Left kidney (tissue), 2 donors: ENCODE measurements around the gene ZNF385B. TPM values are rescaled to one million over a fixed set of nuclear protein-coding genes. Genes with fewer than 3 reads are reported as not detected.
A peak's percentile ranks its signal among the peaks of the same experiment; 100 is the strongest.

Source experiments
- DNase-seq: peaks from one replicate; pipeline ENCODE4 v3.0.0-alpha.2; 2013
- polyA plus RNA-seq: library from polyadenylated mRNA; unstranded; fragments of 120-200 nt; gene quantifications from one replicate; pipeline ENCODE4 v1.2.1, GENCODE V29; 2013; ENCODE audit not compliant: insufficient read length

Gene ZNF385B
- polyA plus RNA-seq, 1 donor: 16.8 TPM

GRCh38 chr2:179682756-179683155 is 178.7 kb downstream of the ZNF385B start:
- DNase-seq: no peak

GRCh38 chr2:179677746-179678505 is 183.5 kb downstream of the ZNF385B start:
- no peak for DNase-seq

- DNase-seq: peak; percentile 45
Observed at GRCh38 chr2:179677077-179677688, 184.2 kb downstream of the ZNF385B start.

GRCh38 chr2:179675435-179675834 is 186.0 kb downstream of the ZNF385B start:
- DNase-seq: no peak

- no peak for DNase-seq
Observed at GRCh38 chr2:179671043-179671981, 190.1 kb downstream of the ZNF385B start.

- no peak for DNase-seq
Observed at GRCh38 chr2:179669196-179669595, 192.2 kb downstream of the ZNF385B start.

GRCh38 chr2:179664972-179665812 is 196.2 kb downstream of the ZNF385B start:
- no peak for DNase-seq

GRCh38 chr2:179661986-179662385 is 199.4 kb downstream of the ZNF385B start:
- no peak for DNase-seq

GRCh38 chr2:179657068-179657595 is 204.3 kb downstream of the ZNF385B start:
- DNase-seq: no peak

GRCh38 chr2:179655627-179656026 is 205.8 kb downstream of the ZNF385B start:
- no peak for DNase-seq

- no peak for DNase-seq
Observed at GRCh38 chr2:179654806-179655205, 206.6 kb downstream of the ZNF385B start.

GRCh38 chr2:179652296-179652695 is 209.1 kb downstream of the ZNF385B start:
- DNase-seq: no peak

GRCh38 chr2:179650420-179650819 is 211.0 kb downstream of the ZNF385B start:
- no peak for DNase-seq

GRCh38 chr2:179646862-179647587 is 214.4 kb downstream of the ZNF385B start:
- DNase-seq: no peak

GRCh38 chr2:179646173-179646769 is 215.1 kb downstream of the ZNF385B start:
- DNase-seq: peak; percentile 8

- DNase-seq: no peak
Observed at GRCh38 chr2:179645047-179645446, 216.4 kb downstream of the ZNF385B start.

- DNase-seq: no peak
Observed at GRCh38 chr2:179642462-179642861, 218.9 kb downstream of the ZNF385B start.

GRCh38 chr2:179636995-179637394 is 224.4 kb downstream of the ZNF385B start:
- DNase-seq: no peak

- DNase-seq: no peak
Observed at GRCh38 chr2:179636100-179636980, 225.1 kb downstream of the ZNF385B start.
